GM06990 (cell line): Measurements from ENCODE around the gene APH1A.
"Not testable (repeated sequence)": the region's sequence is repeated elsewhere in the genome, so short reads cannot be mapped to it uniquely, and the experiment has no call there.

Experiments
- DNase-seq: peaks from one replicate; pipeline ENCODE4 v3.0.0-alpha.2; 2011; ENCODE audit not compliant: insufficient read length; ENCODE audit errors: extremely low read depth
- H3K27me3 ChIP-seq: replicated peaks from 2 replicates; pipeline ENCODE4 v1.6.0; 2011; ENCODE audit warnings: low read length; ENCODE audit not compliant: control insufficient read depth, insufficient read depth
- H3K36me3 ChIP-seq: 2 replicates; pipeline ENCODE4 v1.5.1; 2011; ENCODE audit warnings: low read length; ENCODE audit not compliant: control insufficient read depth, insufficient read depth
- H3K4me3 ChIP-seq: replicated peaks from 2 replicates; pipeline ENCODE4 v1.5.1; 2011; ENCODE audit warnings: low read depth, mild to moderate bottlenecking, control low read depth, low read length
- CTCF ChIP-seq: IDR thresholded peaks from 2 replicates; pipeline ENCODE4 v1.5.1; 2011; ENCODE audit warnings: low read length, control low read depth, mild to moderate bottlenecking, inconsistent platforms; ENCODE audit not compliant: insufficient read depth, poor library complexity, severe bottlenecking

Gene APH1A

GRCh38 chr1:150237746-150238145, 31.1 kb downstream of the APH1A start:
- Histone ChIP-seq H3K27me3 (no peaks in the 10 kb centered on the region), H3K4me3 (no peak overlapping the region), H3K36me3 (no peaks in the 10 kb centered on the region)
- no peak for DNase-seq
- TF ChIP-seq CTCF, result no peak

GRCh38 chr1:150237176-150237575, 31.6 kb downstream of the APH1A start:
- not testable (repeated sequence) for H3K36me3 ChIP-seq, DNase-seq, H3K4me3 ChIP-seq, H3K27me3 ChIP-seq

GRCh38 chr1:150236614-150237100, 32.2 kb downstream of the APH1A start:
- Histone ChIP-seq H3K27me3 (no peaks in the 10 kb centered on the region), H3K4me3 (peak overlapping the region; percentile 92), H3K36me3 (no peaks in the 10 kb centered on the region)
- DNase-seq, result no peak
- TF ChIP-seq CTCF, result no peak

GRCh38 chr1:150235852-150236613, 32.8 kb downstream of the APH1A start, which contains the start of gene ANP32E:
Gene ANP32E, minus strand, starts transcription at chr1:150236112. Its CDS starts 326 bp downstream, at chr1:150235786.
- TF ChIP-seq CTCF, result no peak
- no peaks in the 10 kb centered on the region for H3K27me3 ChIP-seq
- peak within 1 kb of the TSS; percentile 92 for H3K4me3 ChIP-seq
- H3K36me3 ChIP-seq, result no peaks in the 10 kb centered on the region; the same call in 1 of the 2 replicates
- peak; percentile 93 for DNase-seq

- H3K4me3 ChIP-seq, result peak overlapping the region; percentile 92
- no peaks in the 10 kb centered on the region; the same call in 1 of the 2 replicates for H3K36me3 ChIP-seq
- no peak for DNase-seq
- H3K27me3 ChIP-seq, result no peaks in the 10 kb centered on the region
- peak; percentile 20 for TF ChIP-seq CTCF
These were observed 33.4 kb downstream of the APH1A start for GRCh38 chr1:150235294-150235851.

- DNase-seq, result peak; percentile 93
- Histone ChIP-seq H3K27me3 (no peaks in the 10 kb centered on the region), H3K4me3 (peak overlapping the region; percentile 92), H3K36me3 (no peaks in the 10 kb centered on the region; the same call in 1 of the 2 replicates)
- TF ChIP-seq CTCF, result no peak
These were observed 34.1 kb downstream of the APH1A start for GRCh38 chr1:150234566-150235293.
